ENCODE data around the gene MITF.

The MITF gene

GRCh38 chr3:69743975-69744906 lies 5.0 kb downstream of the MITF start:
- no peak overlapping the region for H3K4me3 ChIP-seq (ENCODE audit: low read depth, low read length)
- TF ChIP-seq CTCF (IDR thresholded peaks at IDR 0.05; ENCODE audit: low read depth, low read length, missing control alignments), result no peak

GRCh38 chr3:69745505-69745904 lies 6.2 kb downstream of the MITF start:
- no peak overlapping the region for H3K4me3 ChIP-seq (ENCODE audit: low read depth, low read length)
- no peak for TF ChIP-seq CTCF (IDR thresholded peaks at IDR 0.05; ENCODE audit: low read depth, low read length, missing control alignments)

More at GRCh38 chr3:69743975-69744906, 5.0 kb downstream of the MITF start:
- in situ Hi-C loops (cut with HindIII; ENCODE audit: low sequenced_read_pairs), result no loop called here
- no peak for DNase-seq (ENCODE audit: low read depth)

GRCh38 chr3:69746119-69746518 lies 6.9 kb downstream of the MITF start:
- no peak for TF ChIP-seq CTCF (IDR thresholded peaks at IDR 0.05; ENCODE audit: low read depth, low read length, missing control alignments)
- no peak for DNase-seq (ENCODE audit: low read depth)
- no peak overlapping the region for H3K4me3 ChIP-seq (ENCODE audit: low read depth, low read length)
- in situ Hi-C loops (cut with HindIII; ENCODE audit: low sequenced_read_pairs), result no loop called here

More at GRCh38 chr3:69745505-69745904, 6.2 kb downstream of the MITF start:
- no peak for DNase-seq (ENCODE audit: low read depth)
- in situ Hi-C loops (cut with HindIII; ENCODE audit: low sequenced_read_pairs), result no loop called here

- TF ChIP-seq CTCF (IDR thresholded peaks at IDR 0.05; ENCODE audit: low read depth, low read length, missing control alignments), result no peak
- no peak for DNase-seq (ENCODE audit: low read depth)
- H3K4me3 ChIP-seq (ENCODE audit: low read depth, low read length), result no peak overlapping the region
- in situ Hi-C loops (cut with HindIII; ENCODE audit: low sequenced_read_pairs), result no loop called here
Measured at GRCh38 chr3:69747511-69748258, 8.4 kb downstream of the MITF start.

GRCh38 chr3:69748503-69748902 lies 9.2 kb downstream of the MITF start:
- H3K4me3 ChIP-seq (ENCODE audit: low read depth, low read length), result no peak overlapping the region
- in situ Hi-C loops (cut with HindIII; ENCODE audit: low sequenced_read_pairs), result no loop called here
- TF ChIP-seq CTCF (IDR thresholded peaks at IDR 0.05; ENCODE audit: low read depth, low read length, missing control alignments), result no peak
- DNase-seq (ENCODE audit: low read depth), result no peak

GRCh38 chr3:69749461-69749860 lies 10.2 kb downstream of the MITF start:
- in situ Hi-C loops (cut with HindIII; ENCODE audit: low sequenced_read_pairs), result no loop called here
- H3K4me3 ChIP-seq (ENCODE audit: low read depth, low read length), result no peak overlapping the region
- no peak for TF ChIP-seq CTCF (IDR thresholded peaks at IDR 0.05; ENCODE audit: low read depth, low read length, missing control alignments)
- no peak for DNase-seq (ENCODE audit: low read depth)
